Stimulated activated memory B cell treated with anti-CD40 and anti-IgM and Interleukin-4, amounts not matched to agents 10 μg/mL and 1 μg/mL and 100 μg/mL, for 72 hours (primary cell): ENCODE measurements around the gene MS4A6A.
A peak's percentile ranks its signal among the peaks of the same experiment; 100 is the strongest.
"Not testable (repeated sequence)": the region's sequence is repeated elsewhere in the genome, so short reads cannot be mapped to it uniquely, and the experiment has no call there.

Experiments
- ATAC-seq: fragments of 150-1000 bp; cut with Tn5 transposase; 2 replicates; pipeline ENCODE4 v1.10.0; 2021
- H3K27ac Mint-ChIP-seq: one replicate; pipeline ENCODE4 v1.8.0; 2022; ENCODE audit warnings: mild to moderate bottlenecking, mixed read lengths
- H3K27me3 Mint-ChIP-seq: one replicate; pipeline ENCODE4 v1.8.0; 2022; ENCODE audit warnings: mixed read lengths
- H3K36me3 Mint-ChIP-seq: one replicate; pipeline ENCODE4 v1.8.0; 2022; ENCODE audit warnings: mixed read lengths
- H3K4me1 Mint-ChIP-seq: one replicate; pipeline ENCODE4 v1.8.0; 2022; ENCODE audit warnings: mixed read lengths
- H3K4me3 Mint-ChIP-seq: one replicate; pipeline ENCODE4 v1.8.0; 2022; ENCODE audit warnings: mild to moderate bottlenecking, moderate library complexity, mixed read lengths
- H3K9me3 Mint-ChIP-seq: one replicate; pipeline ENCODE4 v1.8.0; 2022; ENCODE audit warnings: mixed read lengths

Gene MS4A6A

DNA sequence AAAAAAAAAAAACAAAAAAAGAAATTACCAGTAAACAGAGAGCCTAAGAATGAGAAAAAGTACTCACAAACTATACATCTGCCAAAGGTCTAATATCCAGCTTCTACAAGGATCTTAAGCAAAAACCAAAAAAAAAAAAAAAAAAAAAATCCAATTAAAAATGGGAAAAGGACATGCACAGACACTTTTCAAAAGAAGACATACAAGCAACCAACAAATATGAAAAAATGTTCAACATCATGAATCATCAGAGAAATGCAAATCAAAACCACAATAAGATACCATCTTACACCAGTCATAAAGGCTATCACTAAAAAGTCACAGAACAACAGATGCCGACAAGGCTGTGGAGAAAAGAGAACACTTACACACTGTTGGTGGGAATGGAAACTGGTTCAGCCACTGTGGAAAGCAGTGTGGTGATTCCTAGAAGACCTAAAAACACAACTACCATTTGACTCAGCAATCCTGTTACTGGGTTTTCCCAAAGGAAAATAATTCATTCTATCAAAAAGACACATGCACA is 18.3 kb downstream of the MS4A6A start:
- peaks cover 46% of the 10 kb centered on the region for H3K27me3 Mint-ChIP-seq
- ATAC-seq, result no peak

DNA sequence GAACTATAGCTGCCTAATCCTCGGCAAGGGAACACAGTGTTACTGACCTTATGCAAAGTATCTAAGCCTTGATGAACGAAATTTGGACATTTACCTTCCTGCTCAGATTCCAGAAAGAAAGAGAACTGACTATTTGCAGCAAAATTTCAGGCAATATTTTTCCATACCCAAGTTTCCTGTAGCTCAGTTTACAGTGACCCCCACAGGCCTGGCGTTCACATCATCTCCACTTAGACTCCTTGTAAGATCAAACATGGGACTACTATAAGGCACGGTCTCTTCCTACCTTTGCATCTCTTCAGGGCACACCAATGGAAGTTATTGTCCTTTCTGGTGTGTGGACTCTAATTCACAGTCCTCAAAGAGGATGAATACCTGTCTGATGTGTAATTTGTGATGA is 21.1 kb downstream of the MS4A6A start:
- Mint-ChIP-seq H3K4me1 (no peaks in the 10 kb centered on the region), H3K27me3 (peaks cover 46% of the 10 kb centered on the region), H3K36me3 (no peaks in the 10 kb centered on the region), H3K27ac (no peak overlapping the region), H3K4me3 (no peak overlapping the region), H3K9me3 (peaks cover 3% of the 10 kb centered on the region)
- no peak for ATAC-seq

More for the DNA sequence above, 18.3 kb downstream of the MS4A6A start:
- Mint-ChIP-seq H3K9me3 (peaks cover 13% of the 10 kb centered on the region), H3K27ac (no peak overlapping the region), H3K4me3 (no peak overlapping the region), H3K4me1 (no peaks in the 10 kb centered on the region), H3K36me3 (no peaks in the 10 kb centered on the region)

- H3K4me3 Mint-ChIP-seq, result no peak overlapping the region
- H3K27ac Mint-ChIP-seq, result no peak overlapping the region
- ATAC-seq, result no peak
- peaks cover 3% of the 10 kb centered on the region for H3K9me3 Mint-ChIP-seq
- no peaks in the 10 kb centered on the region for H3K4me1 Mint-ChIP-seq
- H3K27me3 Mint-ChIP-seq, result peaks cover 40% of the 10 kb centered on the region
- no peaks in the 10 kb centered on the region for H3K36me3 Mint-ChIP-seq
These were observed 21.8 kb downstream of the MS4A6A start for GRCh38 chr11:60161107-60161506.

DNA sequence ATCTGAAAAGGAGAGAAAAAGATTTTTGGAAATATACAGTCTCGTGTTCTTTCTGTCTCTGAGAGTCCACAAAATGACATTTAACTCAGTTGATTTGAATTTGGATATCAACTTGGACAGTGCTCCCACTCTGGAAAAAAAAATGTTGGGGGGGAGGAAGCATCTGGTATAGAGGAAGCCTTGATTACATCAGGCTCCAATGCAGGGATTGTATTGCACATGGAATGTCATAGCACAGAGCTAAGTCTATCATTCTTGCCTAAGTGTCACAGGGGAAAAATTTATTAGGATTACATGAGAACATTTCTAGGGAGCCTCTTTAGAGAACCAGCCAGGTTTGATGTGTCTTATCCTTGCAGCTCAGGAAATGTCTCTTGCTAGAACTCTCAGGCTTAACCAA is 23.0 kb downstream of the MS4A6A start:
- no peak overlapping the region for H3K4me3 Mint-ChIP-seq
- no peaks in the 10 kb centered on the region for H3K4me1 Mint-ChIP-seq
- peaks cover 27% of the 10 kb centered on the region for H3K27me3 Mint-ChIP-seq
- no peak for ATAC-seq
- H3K9me3 Mint-ChIP-seq, result peaks cover 3% of the 10 kb centered on the region
- H3K36me3 Mint-ChIP-seq, result no peaks in the 10 kb centered on the region
- no peak overlapping the region for H3K27ac Mint-ChIP-seq

- no peaks in the 10 kb centered on the region for H3K9me3 Mint-ChIP-seq
- H3K36me3 Mint-ChIP-seq, result no peaks in the 10 kb centered on the region
- peaks cover 21% of the 10 kb centered on the region for H3K27me3 Mint-ChIP-seq
These were observed 23.6 kb downstream of the MS4A6A start for GRCh38 chr11:60159284-60159683.

DNA sequence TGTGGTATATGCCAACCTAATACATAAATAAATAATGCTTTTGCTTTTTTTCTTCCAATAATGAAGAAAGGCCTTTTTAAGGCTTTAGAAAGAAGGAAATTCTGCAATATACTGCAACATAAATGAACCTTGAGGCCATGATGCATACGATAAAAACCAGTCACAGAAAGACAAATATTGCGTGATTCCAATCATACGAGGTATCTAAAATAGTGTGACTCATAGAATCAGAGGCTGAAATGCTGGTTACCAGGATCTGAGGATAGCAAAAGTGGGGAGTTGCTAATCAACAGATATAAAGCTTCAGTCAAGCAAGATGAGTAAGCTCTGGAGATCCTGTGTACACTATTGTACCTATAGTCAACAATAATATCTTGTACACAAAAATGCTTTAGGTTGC is 24.2 kb downstream of the MS4A6A start:
- Mint-ChIP-seq H3K4me1 (no peaks in the 10 kb centered on the region), H3K27ac (no peak overlapping the region), H3K36me3 (no peaks in the 10 kb centered on the region), H3K9me3 (no peaks in the 10 kb centered on the region), H3K4me3 (no peak overlapping the region), H3K27me3 (peaks cover 15% of the 10 kb centered on the region)
- ATAC-seq, result no peak

More at GRCh38 chr11:60159284-60159683, 23.6 kb downstream of the MS4A6A start:
- ATAC-seq, result no peak
- H3K4me1 Mint-ChIP-seq, result no peaks in the 10 kb centered on the region
- no peak overlapping the region for H3K4me3 Mint-ChIP-seq
- H3K27ac Mint-ChIP-seq, result no peak overlapping the region

DNA sequence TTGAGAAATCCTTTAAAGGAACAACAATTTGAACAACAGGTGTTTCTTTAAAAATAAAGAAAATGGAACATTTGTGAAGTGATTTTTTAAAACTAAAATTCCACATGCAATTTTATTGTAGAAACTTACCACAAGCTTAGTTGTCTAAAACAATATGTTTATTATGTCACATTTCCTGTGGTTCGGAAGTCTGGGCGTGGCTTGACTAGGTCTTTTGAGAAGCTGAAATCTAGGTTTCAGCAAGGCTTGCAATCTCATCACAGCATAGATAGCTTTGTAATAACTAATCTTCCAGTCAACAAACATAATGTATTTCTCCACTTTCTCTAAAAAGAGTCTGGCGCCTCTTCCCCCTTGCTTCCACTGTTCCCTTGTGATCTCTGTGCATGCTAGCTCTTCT is 27.0 kb downstream of the MS4A6A start:
- no peak overlapping the region for H3K4me3 Mint-ChIP-seq
- no peaks in the 10 kb centered on the region for H3K4me1 Mint-ChIP-seq
- no peak overlapping the region for H3K27ac Mint-ChIP-seq
- H3K27me3 Mint-ChIP-seq, result no peaks in the 10 kb centered on the region
- ATAC-seq, result no peak
- H3K9me3 Mint-ChIP-seq, result peaks cover 2% of the 10 kb centered on the region
- no peaks in the 10 kb centered on the region for H3K36me3 Mint-ChIP-seq

GRCh38 chr11:60152727-60153126 is 30.2 kb downstream of the MS4A6A start:
- H3K4me1 Mint-ChIP-seq, H3K4me3 Mint-ChIP-seq, H3K27ac Mint-ChIP-seq, H3K27me3 Mint-ChIP-seq, ATAC-seq, H3K9me3 Mint-ChIP-seq, H3K36me3 Mint-ChIP-seq: not testable (repeated sequence)

- Mint-ChIP-seq H3K9me3 (peaks cover 2% of the 10 kb centered on the region), H3K36me3 (no peaks in the 10 kb centered on the region), H3K27me3 (no peaks in the 10 kb centered on the region), H3K4me3 (no peak overlapping the region), H3K4me1 (no peaks in the 10 kb centered on the region), H3K27ac (no peak overlapping the region)
- ATAC-seq, result no peak
These were observed 32.6 kb downstream of the MS4A6A start for GRCh38 chr11:60150279-60150678.

DNA sequence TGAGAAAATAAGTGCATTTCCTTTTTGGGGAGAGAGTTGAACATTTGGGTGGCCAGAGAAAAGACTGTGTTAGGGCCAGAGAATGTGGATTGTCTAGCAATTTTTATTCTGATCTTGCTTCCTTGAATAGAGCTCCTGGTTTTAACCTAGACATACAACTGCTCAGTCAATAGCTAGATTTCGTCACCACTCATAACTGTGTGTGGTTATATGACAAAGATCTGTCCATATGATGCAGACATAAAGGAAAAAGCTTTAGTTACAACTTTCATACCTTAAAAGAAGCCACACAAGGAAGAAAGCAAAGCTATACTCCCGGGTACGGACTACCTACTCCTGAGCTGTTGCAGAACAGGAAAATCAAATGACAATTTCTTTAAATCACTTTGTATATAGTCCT is 37.2 kb downstream of the MS4A6A start:
- no peak overlapping the region for H3K4me3 Mint-ChIP-seq
- no peak overlapping the region for H3K27ac Mint-ChIP-seq
- no peak for ATAC-seq
- no peaks in the 10 kb centered on the region for H3K4me1 Mint-ChIP-seq
- no peaks in the 10 kb centered on the region for H3K36me3 Mint-ChIP-seq
- no peaks in the 10 kb centered on the region for H3K27me3 Mint-ChIP-seq
- no peaks in the 10 kb centered on the region for H3K9me3 Mint-ChIP-seq

DNA sequence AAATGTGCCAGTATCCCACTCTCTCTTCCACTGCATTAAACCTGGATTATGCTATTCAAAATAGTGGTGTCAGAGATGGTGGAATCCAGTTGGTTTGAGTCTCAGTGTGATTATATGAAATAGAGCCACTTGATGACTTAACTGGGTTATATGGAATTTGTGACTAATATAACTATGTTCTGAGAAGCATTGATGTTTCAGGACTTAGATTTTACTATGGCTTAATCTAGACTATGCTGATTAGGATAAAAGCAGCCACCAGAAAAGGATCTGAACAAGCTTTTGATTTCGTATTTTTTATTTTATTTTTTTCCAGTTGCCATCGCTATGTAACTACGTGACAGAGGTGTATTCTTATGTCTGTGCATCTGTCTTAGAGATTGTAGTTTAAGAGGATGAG is 39.1 kb downstream of the MS4A6A start:
- no peak overlapping the region for H3K27ac Mint-ChIP-seq
- ATAC-seq, result no peak
- H3K9me3 Mint-ChIP-seq, result no peaks in the 10 kb centered on the region
- H3K36me3 Mint-ChIP-seq, result no peaks in the 10 kb centered on the region
- no peak overlapping the region for H3K4me3 Mint-ChIP-seq
- no peaks in the 10 kb centered on the region for H3K27me3 Mint-ChIP-seq
- no peaks in the 10 kb centered on the region for H3K4me1 Mint-ChIP-seq

DNA sequence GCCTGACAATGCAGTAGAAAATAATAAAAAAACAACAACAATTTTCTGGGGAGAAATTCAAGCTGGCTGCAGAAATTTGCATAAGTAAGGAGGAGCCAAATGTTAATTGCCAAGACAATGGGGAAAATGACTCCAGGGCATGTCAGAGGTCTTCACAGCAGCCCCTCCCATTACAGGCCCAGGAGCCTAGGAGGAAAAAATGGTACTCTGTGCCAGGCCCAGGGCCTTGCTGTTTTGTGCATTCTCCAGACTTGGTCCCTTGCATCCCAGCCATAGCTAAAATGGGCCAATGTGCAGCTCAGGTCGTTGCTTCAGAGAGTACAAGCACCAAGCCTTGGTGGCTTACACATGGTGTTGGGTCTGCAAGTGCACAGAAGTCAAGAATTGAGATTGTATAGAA is 49.0 kb downstream of the MS4A6A start:
- ATAC-seq, result no peak
- no peak overlapping the region for H3K4me3 Mint-ChIP-seq
- peaks cover 8% of the 10 kb centered on the region for H3K36me3 Mint-ChIP-seq

DNA sequence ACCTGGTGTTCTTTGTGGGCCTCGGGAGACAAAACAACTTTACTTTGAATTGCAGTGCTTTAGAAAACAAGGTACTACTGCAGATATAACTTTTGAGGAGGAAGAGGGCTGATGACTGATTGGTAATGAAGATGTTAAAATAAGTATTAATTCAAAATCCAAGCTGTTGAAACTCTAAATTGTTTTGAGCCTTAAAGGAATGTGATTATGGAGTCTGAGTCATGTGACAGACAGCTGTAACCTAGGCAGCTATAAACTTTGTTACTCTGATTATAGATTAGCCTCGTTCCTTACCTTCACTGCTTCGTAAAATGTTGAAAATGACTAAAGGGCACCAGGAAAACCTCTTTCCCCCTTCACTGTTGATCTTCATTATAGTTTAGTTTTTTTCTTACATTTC is 51.0 kb downstream of the MS4A6A start:
- ATAC-seq, result no peak
- Mint-ChIP-seq H3K4me3 (no peak overlapping the region), H3K9me3 (peaks cover 10% of the 10 kb centered on the region), H3K27ac (no peak overlapping the region), H3K4me1 (no peaks in the 10 kb centered on the region), H3K36me3 (peaks cover 8% of the 10 kb centered on the region), H3K27me3 (peaks cover 51% of the 10 kb centered on the region)

More for the DNA sequence above, 49.0 kb downstream of the MS4A6A start:
- peaks cover 49% of the 10 kb centered on the region for H3K27me3 Mint-ChIP-seq
- peaks cover 16% of the 10 kb centered on the region for H3K9me3 Mint-ChIP-seq
- H3K27ac Mint-ChIP-seq, result no peak overlapping the region
- no peaks in the 10 kb centered on the region for H3K4me1 Mint-ChIP-seq

GRCh38 chr11:60130496-60130895 is 52.4 kb downstream of the MS4A6A start:
- peaks cover 10% of the 10 kb centered on the region for H3K9me3 Mint-ChIP-seq
- no peak overlapping the region for H3K27ac Mint-ChIP-seq
- H3K4me3 Mint-ChIP-seq, result no peak overlapping the region
- no peaks in the 10 kb centered on the region for H3K4me1 Mint-ChIP-seq
- peaks cover 43% of the 10 kb centered on the region for H3K27me3 Mint-ChIP-seq
- ATAC-seq, result peak; percentile 50
- H3K36me3 Mint-ChIP-seq, result peaks cover 8% of the 10 kb centered on the region

- Mint-ChIP-seq H3K27me3 (peaks cover 43% of the 10 kb centered on the region), H3K27ac (no peak overlapping the region), H3K4me3 (no peak overlapping the region), H3K9me3 (peaks cover 10% of the 10 kb centered on the region), H3K36me3 (peaks cover 8% of the 10 kb centered on the region), H3K4me1 (no peaks in the 10 kb centered on the region)
- no peak for ATAC-seq
These were observed 53.0 kb downstream of the MS4A6A start for GRCh38 chr11:60129853-60130252.

DNA sequence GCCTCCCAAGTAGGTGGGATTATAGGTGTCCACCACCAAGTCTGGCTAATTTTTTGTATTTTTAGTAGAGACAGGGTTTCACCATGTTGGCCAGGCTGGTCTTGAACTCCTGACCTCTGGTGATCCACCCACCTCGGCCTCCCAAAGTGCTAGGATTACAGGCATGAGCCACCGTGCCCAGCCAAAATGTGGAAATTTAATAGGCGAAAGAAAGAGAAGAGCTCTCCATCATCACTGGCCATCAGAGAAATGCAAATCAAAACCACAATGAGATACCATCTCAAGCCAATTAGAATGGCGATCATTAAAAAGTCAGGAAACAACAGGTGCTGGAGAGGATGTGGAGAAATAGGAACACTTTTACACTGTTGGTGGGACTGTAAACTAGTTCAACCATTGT is 54.0 kb downstream of the MS4A6A start:
- not testable (repeated sequence) for H3K4me1 Mint-ChIP-seq, H3K36me3 Mint-ChIP-seq, H3K4me3 Mint-ChIP-seq, H3K9me3 Mint-ChIP-seq, ATAC-seq, H3K27ac Mint-ChIP-seq
- peaks cover 34% of the 10 kb centered on the region for H3K27me3 Mint-ChIP-seq

- H3K27me3 Mint-ChIP-seq, result peaks cover 33% of the 10 kb centered on the region
- H3K36me3 Mint-ChIP-seq, result peaks cover 4% of the 10 kb centered on the region
- no peak overlapping the region for H3K4me3 Mint-ChIP-seq
- H3K27ac Mint-ChIP-seq, result no peak overlapping the region
- no peak for ATAC-seq
- no peaks in the 10 kb centered on the region for H3K4me1 Mint-ChIP-seq
- peaks cover 3% of the 10 kb centered on the region for H3K9me3 Mint-ChIP-seq
These were observed 54.5 kb downstream of the MS4A6A start for GRCh38 chr11:60128376-60128775.
